Effector CD4-positive, alpha-beta T cell (primary cell): ENCODE measurements around the gene FAM210B.
"Not testable (repeated sequence)": the region's sequence is repeated elsewhere in the genome, so short reads cannot be mapped to it uniquely, and the experiment has no call there.

Experiments
- DNase-seq: peaks from one replicate; pipeline ENCODE4 v3.0.0-alpha.2; 2020

FAM210B gene

DNA sequence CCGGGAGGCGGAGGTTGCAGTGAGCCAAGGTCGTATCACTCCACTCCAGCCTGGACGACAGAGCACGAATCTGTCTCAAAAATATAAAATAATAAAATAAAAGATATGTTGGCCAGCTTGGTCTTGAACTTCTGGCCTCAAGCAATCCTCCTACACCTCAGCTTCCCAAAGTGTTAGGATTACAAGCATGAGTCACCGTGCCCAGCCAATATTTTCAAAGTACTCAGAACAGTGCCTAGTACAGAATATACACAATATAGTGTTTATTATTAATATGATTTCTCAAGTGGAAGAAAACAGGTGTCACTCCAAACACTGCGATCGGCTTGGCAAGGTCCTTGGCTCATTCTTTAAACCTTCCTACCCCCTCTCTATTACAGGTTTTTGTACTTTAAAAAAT, 3.1 kb downstream of the FAM210B start:
- DNase-seq = no peak

DNA sequence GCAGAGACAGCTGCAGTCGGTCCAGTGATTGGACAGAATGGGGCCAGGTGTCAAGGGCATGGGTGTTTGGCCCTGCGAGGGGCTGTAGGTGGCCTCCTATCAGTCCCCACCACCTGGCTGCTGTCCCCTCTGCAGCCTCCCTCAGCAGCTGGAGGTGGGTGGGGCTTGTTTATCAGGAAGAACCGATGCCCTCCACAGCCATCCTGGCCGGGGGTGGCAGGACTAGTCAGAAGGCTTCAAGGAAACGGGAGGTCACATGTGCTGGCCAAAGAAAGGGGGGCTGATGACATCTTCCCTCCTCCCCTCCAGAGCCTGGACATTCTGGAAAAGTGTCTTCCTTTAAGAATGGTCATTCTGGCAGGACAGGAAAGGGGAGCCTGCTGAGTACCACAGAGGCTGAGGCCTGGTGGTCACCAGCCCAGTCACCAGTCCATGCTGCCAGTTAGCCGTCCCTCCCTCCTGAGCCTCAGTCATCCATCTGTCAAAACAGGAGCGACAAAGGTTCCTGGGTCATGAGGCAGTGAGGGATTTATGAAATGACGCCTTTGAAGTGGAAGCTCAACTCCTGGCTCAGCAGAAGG, 4.1 kb downstream of the FAM210B start:
- no peak for DNase-seq

DNA sequence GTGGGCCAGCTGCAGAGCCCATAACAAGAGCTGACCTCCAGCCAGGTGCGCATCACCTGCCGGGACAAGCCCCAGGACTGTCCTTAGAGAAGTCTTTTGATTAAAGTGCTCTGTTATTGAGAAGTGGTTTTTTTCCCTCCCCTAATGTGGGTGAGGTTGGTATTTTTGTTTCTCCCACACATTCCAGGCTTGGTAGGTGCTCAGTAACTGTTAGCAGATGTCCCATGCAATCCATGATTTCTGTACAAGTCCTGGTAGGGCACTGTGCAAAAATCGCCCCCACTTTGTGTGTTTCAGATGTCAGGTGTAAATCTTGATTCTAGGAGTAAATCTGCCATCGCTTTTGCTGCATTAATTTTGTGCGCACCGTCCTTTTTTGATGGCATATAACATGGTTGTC, 4.7 kb downstream of the FAM210B start:
- DNase-seq = no peak

DNA sequence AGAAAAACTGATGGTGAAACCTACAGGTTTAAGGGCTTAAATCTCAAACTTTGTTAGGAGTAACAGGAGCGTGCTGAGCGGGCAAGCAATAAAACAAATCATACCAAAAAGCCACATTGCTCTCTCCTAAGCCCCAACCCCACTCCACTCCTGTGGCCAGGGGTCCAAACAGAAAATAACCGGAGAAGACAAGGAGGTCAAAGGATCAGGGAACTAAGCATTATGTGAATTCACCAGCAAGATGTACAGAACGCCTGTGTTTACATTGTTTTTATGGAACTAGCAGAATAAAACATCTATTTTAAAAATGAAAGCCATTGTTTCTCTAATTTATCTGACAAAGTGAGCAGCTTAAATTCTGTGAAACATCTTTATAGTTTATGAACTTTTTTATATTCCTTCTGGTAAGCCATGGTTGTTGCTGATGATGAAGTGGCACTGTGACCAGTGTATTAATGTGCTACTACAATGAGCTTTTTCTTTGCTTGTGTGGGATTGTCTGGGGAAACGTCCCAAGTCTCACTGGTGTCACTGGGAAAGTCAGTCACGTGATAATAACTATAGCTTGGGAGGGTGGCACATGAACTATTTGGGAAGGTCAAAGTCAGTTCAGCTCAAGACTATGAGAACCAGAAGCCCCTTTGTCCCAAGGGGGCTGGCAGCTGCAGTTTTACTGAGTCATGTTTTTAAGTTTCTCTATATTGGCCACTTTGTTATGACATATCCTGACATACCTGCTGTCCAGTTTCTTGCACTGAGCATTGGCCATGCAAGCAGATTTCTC, 9.8 kb downstream of the FAM210B start:
- no peak for DNase-seq

DNA sequence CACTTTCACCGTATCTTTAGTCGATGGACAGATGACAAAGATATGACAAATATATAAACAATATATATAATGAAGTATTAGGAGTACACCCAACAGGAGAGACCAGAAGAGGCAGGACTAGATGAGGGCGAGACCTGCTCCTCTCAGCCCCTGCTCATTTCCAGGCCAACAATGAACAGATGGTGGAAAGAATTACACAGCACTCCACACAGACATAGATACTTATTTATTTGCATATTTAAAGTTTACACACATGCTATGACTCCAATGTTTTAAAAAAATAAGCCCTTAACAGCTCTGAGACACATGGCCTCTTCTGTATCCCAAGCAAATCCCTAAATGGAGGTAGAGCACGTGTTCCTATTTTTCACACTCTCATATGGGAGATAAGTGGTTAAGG, 10.4 kb downstream of the FAM210B start:
- DNase-seq = no peak

DNA sequence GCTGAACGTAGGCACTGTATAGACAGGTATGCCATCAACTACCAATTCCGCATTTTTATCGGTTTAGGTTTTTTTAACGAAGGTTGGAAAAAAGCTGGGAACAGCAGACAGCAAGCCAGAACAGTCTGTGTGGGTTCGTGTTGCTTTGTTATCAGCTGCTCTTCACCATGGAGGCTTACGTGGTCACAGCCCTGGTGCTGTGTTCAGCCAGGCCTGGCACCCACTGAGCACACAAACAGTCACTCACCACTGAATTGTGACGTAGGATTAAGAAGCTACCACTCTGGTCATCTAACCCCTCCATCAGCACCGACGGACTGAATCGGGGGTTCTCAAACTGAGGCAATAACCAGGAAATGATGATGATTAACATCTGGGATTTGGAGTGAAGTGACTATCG, 13.2 kb downstream of the FAM210B start:
- DNase-seq = no peak

DNA sequence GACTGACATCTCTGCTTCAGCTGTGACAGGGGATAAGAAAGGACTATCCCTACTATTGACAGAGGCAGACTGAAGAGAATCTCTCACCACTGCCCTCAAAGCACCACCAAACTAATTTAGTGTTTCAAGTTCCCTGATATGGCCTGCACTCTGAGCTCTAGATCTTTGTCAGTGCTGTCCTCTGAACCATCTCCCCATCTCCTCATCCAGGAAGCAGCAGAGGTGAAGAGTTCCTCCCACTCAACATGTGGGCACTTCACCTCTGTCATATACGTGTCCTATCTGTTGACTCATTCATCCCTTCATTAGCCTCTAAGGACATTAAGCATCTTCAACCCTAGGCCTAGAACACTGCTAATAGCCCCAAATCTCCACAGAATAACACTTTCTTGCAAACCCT, 14.1 kb downstream of the FAM210B start:
- no peak for DNase-seq

DNA sequence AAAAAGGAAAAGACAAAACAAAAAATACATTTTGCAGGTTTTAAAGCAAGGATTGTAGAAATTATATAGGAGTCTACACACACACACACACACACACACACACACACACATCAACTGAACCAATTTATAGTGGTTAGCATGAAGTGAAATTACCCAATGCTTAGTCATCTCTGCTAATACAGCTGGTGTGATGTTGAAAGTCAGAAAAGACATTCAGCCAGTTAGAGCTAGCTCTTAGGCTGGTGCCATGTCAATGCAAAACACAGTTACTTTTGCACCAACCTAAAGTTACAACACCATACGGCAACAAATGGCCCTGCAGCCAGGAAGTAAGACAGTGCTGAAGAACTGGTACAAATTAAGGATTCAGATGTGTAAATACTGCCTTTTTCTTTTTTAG, 15.2 kb downstream of the FAM210B start:
- no peak for DNase-seq

DNA sequence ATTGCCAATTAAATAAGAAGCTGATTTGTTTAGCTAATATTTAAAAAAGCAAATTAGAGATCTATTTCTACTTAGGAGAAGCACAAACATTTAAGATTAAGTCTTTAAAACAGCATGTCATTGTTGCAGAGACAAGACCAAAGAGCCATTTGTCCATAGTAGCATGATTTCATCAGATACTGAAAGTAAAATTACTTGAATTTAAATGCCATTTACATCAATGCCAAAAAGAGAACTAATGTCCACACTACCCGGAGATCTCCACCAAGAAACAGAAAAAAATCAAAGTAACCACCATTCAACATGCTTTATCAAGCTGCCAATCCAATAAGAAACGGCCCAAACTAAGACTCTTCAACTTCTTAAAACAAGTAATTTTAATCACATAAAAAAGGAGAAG, 17.6 kb downstream of the FAM210B start:
- DNase-seq = no peak

DNA sequence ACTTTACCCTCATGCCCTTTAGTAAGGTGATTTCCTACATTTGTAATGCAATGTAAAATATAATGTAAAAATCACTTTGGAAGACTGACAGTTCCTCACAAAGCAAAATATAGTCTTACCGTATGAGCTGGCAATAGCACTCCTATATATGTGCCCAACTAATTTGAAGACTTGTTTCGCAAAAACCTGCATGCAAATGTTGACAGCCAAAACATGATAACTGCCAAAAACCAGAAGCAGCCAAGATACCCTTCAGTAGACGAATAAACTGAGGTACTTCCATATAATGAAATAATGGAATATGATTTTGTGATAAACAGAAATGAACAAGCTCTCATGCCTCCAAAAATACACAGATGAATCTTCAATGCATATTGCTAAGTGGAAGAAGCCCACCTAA, 19.6 kb downstream of the FAM210B start:
- DNase-seq = no peak

DNA sequence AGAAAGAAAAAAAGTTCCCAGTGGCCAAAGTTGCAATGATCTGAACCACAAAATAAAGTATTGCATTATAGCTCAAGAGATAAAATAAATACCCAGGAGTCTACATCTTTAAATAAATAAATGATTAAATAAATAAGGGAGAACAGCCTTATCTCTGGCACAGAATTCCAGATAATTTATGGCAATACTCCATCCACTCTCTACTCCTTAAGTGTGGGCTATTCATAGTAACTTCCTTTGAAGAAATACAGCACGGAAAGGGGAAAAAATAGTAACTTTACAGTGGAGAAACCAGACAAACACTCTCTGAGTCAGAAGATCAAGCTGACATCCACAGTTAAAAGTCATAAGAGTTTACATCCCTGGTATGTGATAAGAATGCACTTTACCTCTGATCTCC, 21.6 kb downstream of the FAM210B start:
- no peak for DNase-seq

DNA sequence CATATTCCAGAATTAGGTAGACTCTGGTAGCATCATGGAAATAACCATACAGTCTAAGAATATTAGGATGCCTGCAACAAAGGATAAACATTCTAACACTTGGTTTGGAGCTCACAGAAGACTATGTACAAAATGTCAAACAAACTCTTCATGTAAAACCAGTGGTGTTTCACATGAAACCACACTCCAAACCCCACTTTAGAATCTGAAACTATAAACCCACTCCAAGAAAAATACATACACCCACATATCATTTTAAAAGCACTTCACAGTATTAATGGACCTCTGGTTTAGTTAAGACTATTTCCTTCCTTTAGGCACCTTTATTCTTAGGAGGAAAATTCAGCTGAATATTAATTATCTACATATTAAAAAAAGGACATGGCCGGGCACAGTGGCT, 22.7 kb downstream of the FAM210B start:
- DNase-seq = no peak

DNA sequence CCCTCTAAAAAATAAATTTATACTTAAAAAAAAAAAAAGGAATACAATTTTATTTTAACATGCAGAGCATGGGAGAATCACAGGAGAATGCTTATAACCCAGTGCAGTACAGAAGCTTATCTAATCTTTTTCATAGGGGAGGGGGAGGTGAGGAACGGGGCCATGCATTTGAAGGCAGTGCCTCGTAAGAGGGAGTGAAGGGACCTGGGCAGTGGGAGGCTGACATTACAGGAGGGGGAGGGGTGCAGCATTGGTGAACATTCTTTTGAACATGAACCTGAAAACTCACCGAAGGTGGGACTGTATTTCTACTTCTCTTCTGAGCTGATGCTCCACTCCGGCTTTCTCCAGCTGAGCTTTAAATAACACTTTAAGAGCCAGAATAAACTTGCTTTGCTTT, 23.9 kb downstream of the FAM210B start:
- no peak for DNase-seq

DNA sequence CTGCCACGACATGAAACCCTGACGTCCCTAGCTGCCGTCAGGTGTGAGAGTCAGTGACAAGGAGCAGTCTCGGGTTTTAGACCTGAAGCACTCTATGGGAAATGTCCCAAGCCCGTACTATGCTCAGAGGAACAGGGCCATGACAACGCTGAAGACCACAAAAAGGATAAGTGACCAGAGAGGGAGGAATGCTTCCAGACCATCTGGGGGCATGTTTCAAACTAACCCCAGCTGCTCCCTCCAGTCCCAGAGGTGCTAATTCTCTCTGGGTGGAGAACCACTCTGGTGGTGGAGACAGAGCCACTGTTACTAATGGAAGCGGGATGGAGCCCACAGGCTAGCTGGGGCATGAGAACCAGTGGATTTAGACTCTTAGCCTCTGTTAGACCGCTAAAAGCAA, 24.6 kb downstream of the FAM210B start:
- DNase-seq = no peak

DNA sequence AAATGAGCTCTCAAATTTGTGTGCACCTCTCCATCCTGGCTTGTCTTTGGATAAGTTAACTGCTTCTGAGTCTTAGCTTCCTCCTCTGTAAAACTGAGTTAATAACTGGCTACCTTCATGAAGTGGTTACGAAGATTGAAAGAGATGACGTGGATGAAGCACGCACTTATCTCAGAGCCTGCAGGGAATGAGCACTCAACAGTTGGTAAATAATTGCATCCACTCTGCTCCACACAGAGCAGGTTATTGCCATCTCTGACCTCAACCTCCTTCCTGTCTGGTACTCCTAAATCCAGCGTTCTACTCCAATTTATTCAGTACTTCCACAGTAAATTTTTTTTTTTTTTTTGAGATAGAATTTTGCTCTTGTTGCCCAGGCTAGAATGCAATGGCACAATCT, 26.4 kb downstream of the FAM210B start:
- no peak for DNase-seq

DNA sequence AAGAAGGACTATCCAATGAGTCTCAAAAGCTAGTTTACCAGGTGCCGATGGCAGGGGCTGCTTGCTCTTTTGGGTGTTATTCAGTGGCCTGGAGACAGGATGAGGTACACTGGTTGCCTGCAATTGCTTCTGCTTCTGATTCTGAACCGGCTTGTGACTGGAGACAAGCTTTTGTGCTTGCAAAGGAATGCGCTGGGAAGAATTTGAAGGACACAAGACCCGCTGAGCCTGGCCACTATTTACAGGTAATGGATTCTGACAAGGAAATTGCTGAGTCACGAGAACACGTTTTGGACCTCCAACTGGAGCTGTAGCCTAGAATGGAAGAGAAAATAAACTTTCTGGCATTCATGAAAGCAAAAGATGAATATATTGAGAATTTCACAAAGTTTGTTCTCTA, 27.4 kb downstream of the FAM210B start:
- no peak for DNase-seq

DNA sequence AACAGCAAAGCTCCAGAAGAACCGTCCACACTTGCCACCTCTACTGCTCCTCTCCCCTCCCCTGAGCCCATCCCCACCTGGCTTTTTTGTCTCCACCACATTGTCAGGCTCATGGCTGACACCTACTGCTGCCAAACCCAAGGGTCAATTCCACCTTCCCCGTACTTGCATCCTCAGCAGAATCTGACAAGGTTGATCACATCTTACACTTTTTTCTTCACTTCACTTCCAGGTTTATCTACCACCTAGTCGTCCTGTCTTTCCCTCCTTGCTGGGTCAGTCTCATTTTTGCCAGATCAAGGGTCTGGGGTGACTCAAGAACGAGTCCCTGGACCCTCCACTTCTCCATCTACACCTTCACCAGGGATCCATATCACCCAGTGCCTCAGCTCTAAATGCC, 30.1 kb downstream of the FAM210B start:
- no peak for DNase-seq

DNA sequence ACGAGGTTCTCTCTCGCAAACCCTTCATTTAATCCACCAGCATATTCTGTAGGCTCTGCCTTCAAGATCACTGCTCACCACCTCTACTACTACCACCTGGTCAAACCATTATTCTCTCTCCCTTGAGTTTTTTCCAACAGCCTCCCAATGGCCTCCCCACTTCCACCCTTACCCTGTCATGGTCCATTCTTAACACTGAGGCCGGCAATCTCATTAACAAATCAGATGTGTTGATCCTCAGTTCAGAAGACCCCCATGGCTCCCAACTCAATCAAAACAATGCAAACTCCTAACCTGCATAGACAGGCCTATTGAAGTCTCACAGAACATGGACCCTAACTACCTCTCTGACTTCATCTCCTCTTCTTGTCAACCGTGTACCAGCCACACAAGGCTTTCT, 31.0 kb downstream of the FAM210B start:
- no peak for DNase-seq

DNA sequence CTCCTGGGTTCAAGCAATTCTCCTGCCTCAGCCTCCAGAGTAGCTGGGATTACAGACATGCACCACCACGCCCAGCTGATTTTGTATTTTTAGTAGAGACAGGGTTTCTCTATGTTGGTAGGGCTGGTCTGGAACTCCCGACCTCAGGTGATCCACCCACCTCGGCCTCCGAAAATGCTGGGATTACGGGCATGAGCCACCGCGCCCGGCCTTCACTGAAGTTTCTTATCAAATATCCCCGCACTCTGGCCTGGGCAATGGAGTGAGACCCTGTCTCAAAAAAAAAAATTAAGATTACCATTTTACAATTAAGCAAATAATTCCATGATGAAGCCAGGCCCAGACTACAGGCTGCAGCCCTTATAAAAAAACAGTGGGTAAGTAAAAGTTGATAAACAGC, 31.6 kb downstream of the FAM210B start:
- not testable (repeated sequence) for DNase-seq

DNA sequence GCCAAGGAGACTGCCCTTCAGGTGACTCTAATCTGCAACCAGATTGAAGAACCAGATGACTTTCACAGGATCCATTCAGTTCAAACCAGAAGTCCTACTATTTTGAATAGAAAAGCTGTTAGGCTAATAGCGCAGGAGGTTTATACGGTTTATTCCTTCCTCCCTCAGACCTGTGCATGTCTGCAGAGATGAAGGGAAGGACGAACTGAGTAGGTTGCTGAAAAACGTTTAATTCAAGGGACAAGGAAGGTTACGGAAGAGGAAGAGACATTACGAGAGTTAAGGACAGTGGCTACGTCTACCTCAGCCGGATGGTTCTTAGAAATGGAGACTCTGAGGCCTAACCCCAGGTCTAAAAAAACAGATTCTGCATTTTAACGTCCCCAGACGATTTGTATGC, 32.3 kb downstream of the FAM210B start:
- no peak for DNase-seq

DNA sequence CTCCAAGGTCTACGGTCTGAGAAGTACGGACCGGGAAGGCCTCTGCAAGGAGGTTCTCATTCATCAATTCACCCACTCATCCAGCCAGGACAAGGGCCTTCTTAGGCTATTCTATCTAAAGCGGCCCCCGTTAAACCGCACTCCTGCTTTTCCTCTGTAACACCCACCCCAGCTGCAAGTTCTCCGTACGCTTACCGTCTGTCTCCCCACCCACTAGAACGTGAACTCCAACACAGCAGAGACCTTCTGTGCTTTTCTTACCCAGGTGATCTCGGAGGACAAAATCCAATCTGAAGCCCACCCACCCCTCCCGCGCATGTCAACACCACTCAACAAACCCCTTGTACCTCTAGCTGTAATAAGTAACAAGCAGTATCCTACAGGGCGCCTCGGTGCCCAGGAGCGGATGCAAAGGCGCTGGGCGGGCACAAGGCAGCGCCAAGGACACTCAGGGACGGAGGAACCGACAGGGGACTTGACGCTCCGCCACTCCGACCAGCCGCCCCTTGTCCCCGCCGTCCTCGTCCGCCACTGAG, 32.9 kb downstream of the FAM210B start:
- DNase-seq = no peak

DNA sequence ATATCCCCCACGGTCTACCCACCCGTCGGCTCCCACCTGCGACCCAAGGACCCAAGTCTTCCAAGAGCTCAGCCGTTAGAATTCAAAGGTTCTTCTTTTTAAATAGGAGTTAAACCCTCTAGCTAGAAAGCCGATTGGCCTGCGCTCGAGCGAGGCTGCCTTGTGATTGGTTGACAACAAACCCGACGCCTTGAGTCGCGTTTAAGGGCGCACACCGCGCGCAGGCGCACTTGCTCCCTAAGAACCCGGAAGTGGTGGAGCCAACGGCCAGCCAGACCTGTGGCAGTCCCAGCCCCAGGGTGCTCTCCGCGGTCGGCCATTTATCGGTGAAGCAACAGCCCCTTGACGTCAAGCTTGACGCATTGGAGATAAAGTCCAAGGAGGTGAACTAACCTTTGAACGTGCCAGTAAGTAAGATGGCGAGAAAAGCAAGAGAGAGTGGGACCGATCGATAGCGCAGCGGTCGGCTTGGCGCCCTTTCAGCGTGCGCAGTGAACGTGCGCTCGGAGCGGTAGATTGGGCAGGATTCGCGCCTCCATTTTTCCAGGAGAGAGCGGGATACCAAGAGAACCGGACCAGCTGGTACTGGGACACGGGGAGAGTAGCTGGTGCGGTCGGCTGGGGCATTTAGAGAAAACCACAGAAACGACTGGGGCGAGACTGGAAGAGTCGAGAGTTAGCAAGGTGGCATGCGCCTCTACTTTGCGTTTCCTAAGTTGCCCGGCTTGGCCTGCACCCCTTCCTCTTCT, 33.5 kb downstream of the FAM210B start, which contains the start of the genes AURKA and CSTF1:
Gene AURKA, minus strand, starts transcription at position 84 of the 749 bp plus-strand sequence. CDS start 4,018 bp downstream, outside the sequence.
Gene CSTF1, plus strand, starts transcription at position 514 of the 749 bp plus-strand sequence. CDS start 2,908 bp downstream, outside the sequence.
- peak; percentile 100 for DNase-seq

DNA sequence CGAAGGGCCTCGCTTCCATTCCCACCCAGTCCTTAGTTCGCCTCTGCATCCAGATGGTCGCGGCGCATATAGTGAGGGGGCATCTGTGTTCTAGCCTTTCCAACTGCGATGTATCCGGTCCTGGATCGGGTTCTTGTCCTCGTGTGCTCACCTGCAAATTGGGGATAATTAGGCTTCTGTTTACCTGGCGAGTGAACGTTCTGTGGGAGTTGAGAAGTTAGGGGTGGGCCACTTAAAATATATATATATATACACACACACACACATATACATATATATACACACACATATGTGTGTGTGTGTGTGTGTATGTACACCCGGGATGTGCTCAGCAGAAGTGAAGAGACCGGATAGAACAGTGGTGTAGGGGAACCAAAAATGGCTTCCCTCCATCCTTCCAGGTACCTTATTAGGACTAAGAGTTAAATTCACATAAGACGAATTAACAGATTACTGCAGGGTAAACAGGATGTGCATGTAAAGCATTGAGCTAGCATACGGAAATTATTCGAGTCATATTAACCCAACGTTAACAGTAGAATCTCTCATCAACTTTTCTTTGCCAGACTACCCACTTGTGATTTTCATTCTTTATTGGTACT, 34.2 kb downstream of the FAM210B start:
- no peak for DNase-seq
